Inflammatory macrophage treated with lipopolysaccharide for 4 hours (primary cell): Measurements from ENCODE around the gene KCNF1.

ENCODE experiments used
- DNase-seq: peaks from one replicate; pipeline ENCODE4 v3.0.0-alpha.2; 2020

The KCNF1 gene

GRCh38 chr2:10921525-10921924 is 9.8 kb downstream of the KCNF1 start:
- DNase-seq = no peak

- DNase-seq = no peak
Observed at GRCh38 chr2:10922307-10923007, 10.7 kb downstream of the KCNF1 start.

GRCh38 chr2:10923008-10923375 is 11.3 kb downstream of the KCNF1 start:
- no peak for DNase-seq

- no peak for DNase-seq
Observed at GRCh38 chr2:10923965-10924364, 12.2 kb downstream of the KCNF1 start.

GRCh38 chr2:10924441-10924840 is 12.7 kb downstream of the KCNF1 start:
- no peak for DNase-seq

- no peak for DNase-seq
Observed at GRCh38 chr2:10924859-10925258, 13.1 kb downstream of the KCNF1 start.

GRCh38 chr2:10926191-10926820 is 14.6 kb downstream of the KCNF1 start:
- no peak for DNase-seq

GRCh38 chr2:10930721-10931516 is 19.2 kb downstream of the KCNF1 start:
- DNase-seq = no peak

- DNase-seq = no peak
Observed at GRCh38 chr2:10931710-10932255, 20.0 kb downstream of the KCNF1 start.

- DNase-seq = no peak
Observed at GRCh38 chr2:10932345-10933151, 20.8 kb downstream of the KCNF1 start.

- no peak for DNase-seq
Observed at GRCh38 chr2:10933700-10934225, 22.0 kb downstream of the KCNF1 start.

GRCh38 chr2:10934308-10934978 is 22.7 kb downstream of the KCNF1 start:
- DNase-seq = no peak

- no peak for DNase-seq
Observed at GRCh38 chr2:10934979-10935350, 23.2 kb downstream of the KCNF1 start.

- DNase-seq = no peak
Observed at GRCh38 chr2:10935366-10935918, 23.7 kb downstream of the KCNF1 start.

- no peak for DNase-seq
Observed at GRCh38 chr2:10935953-10936942, 24.5 kb downstream of the KCNF1 start.

GRCh38 chr2:10939058-10939457 is 27.3 kb downstream of the KCNF1 start:
- no peak for DNase-seq

- DNase-seq = no peak
Observed at GRCh38 chr2:10940596-10940995, 28.9 kb downstream of the KCNF1 start.

GRCh38 chr2:10941383-10941782 is 29.6 kb downstream of the KCNF1 start:
- DNase-seq = no peak

GRCh38 chr2:10944799-10945198 is 33.1 kb downstream of the KCNF1 start:
- no peak for DNase-seq

GRCh38 chr2:10946394-10946793 is 34.7 kb downstream of the KCNF1 start:
- no peak for DNase-seq
